GM11168 (cell line): ENCODE data around the gene ABL1.

Experiments
- in situ Hi-C: fragments of 300-500 bp; cut with MboI; formaldehyde crosslinking; loops from one replicate; pipeline ENCODE4 v1.12.0; 2022; ENCODE audit warnings: low sequenced_read_pairs; ENCODE audit not compliant: unreplicated experiment

ABL1 gene

GRCh38 chr9:130868230-130868629 is 33.2 kb downstream of the ABL1 start:
- in situ Hi-C loops, result loop anchor here (10.0 kb wide), 1 partner anchor 163 kb away; no protein-coding TSS in a partner anchor

GRCh38 chr9:130869250-130869649 is 34.2 kb downstream of the ABL1 start:
- in situ Hi-C loops, result loop anchor here (10.0 kb wide), 1 partner anchor 164 kb away; no protein-coding TSS in a partner anchor

GRCh38 chr9:130870491-130871381 is 35.7 kb downstream of the ABL1 start:
- in situ Hi-C loops, result no loop called here

GRCh38 chr9:130871395-130872062 is 36.5 kb downstream of the ABL1 start:
- in situ Hi-C loops, result no loop called here

- in situ Hi-C loops, result no loop called here
These were observed 37.0 kb downstream of the ABL1 start for GRCh38 chr9:130872093-130872492.

- in situ Hi-C loops, result no loop called here
These were observed 37.5 kb downstream of the ABL1 start for GRCh38 chr9:130872508-130872907.

- in situ Hi-C loops, result no loop called here
These were observed 38.0 kb downstream of the ABL1 start for GRCh38 chr9:130872912-130873503.

GRCh38 chr9:130873966-130874365 is 38.9 kb downstream of the ABL1 start:
- in situ Hi-C loops, result no loop called here

GRCh38 chr9:130874783-130875182 is 39.7 kb downstream of the ABL1 start:
- in situ Hi-C loops, result no loop called here

GRCh38 chr9:130877300-130877699 is 42.2 kb downstream of the ABL1 start:
- in situ Hi-C loops, result no loop called here

GRCh38 chr9:130878295-130878694 is 43.2 kb downstream of the ABL1 start:
- in situ Hi-C loops, result no loop called here

GRCh38 chr9:130879863-130880411 is 44.9 kb downstream of the ABL1 start:
- in situ Hi-C loops, result no loop called here

GRCh38 chr9:130880599-130881220 is 45.7 kb downstream of the ABL1 start:
- in situ Hi-C loops, result no loop called here

GRCh38 chr9:130881516-130881915 is 46.5 kb downstream of the ABL1 start:
- in situ Hi-C loops, result no loop called here

- in situ Hi-C loops, result no loop called here
These were observed 47.7 kb downstream of the ABL1 start for GRCh38 chr9:130882696-130883225.

- in situ Hi-C loops, result no loop called here
These were observed 48.4 kb downstream of the ABL1 start for GRCh38 chr9:130883479-130883878.

- in situ Hi-C loops, result no loop called here
These were observed 49.1 kb downstream of the ABL1 start for GRCh38 chr9:130884111-130884531.

GRCh38 chr9:130884542-130885483 is 49.8 kb downstream of the ABL1 start:
- in situ Hi-C loops, result no loop called here
